Measurements from ENCODE around the gene MEAK7.

GRCh38 chr16:84548508-84548907 lies 44.0 kb upstream of the MEAK7 start:
- no peak for TF ChIP-seq CTCF (IDR thresholded peaks at IDR 0.05)
- no peak for TF ChIP-seq POLR2A (IDR thresholded peaks at IDR 0.05)

Measured in Peyer's patch (tissue), 4 donors.